ENCODE measurements around the gene SEZ6. TPM values are rescaled to one million over a fixed set of nuclear protein-coding genes. Genes with fewer than 3 reads are reported as not detected.

Gene SEZ6
- total RNA-seq, 4 donors from 2014 or later = not detected

DNA sequence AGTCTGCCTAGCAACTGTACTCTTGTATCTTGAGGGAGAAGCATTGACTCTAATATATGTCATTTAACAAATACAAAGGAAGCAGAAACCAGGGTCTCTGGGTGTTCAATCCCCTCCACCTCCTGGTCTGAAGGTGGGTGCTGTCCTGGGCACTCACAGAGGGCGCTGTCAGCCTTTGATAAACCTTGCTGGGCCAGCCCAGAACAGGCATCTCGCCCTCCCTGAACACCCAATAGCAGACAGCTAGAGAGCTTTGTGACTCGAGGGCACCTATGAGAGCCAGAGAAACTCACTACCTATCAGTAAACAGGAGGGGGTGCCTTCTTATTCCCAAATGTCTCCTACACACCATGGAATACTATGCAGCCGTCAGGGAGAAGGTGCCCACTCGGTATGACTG lies 30.8 kb upstream of the SEZ6 start:
- no peaks in the 10 kb centered on the region for H3K27me3 ChIP-seq
- 74 to 87% methylated on average over 5 of the region's 5 CpGs for WGBS, 2 donors
- H3K4me1 ChIP-seq = no peaks in the 10 kb centered on the region
- intact Hi-C loops (cut with DNase I) = no loop called here
- no peak overlapping the region for H3K27ac ChIP-seq
- no peaks in the 10 kb centered on the region for H3K36me3 ChIP-seq
- DNase-seq = no peak
- no peak for TF ChIP-seq POLR2A (IDR thresholded peaks at IDR 0.05)
- H3K4me3 ChIP-seq (replicated peaks in 1 of 3) = no peak overlapping the region
- no peaks in the 10 kb centered on the region for H3K9me3 ChIP-seq

DNA sequence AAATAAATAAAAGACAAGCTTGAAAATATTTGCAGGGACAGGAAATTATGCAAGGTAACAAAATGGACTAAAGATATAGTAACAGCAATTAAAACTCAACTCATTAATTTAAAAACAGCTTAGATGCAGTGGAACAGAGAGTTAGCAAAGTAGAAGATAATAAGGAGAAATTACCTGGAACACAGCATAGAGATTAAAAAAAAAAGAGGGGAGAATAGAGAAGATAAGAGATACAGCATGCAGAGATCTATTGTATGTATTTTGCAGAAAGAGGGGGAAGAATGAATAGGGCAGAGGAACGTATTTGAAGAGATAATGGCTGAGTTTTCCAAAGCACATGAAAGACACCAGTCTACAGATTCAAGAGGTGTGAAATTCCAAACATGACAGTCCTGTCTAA lies 28.7 kb upstream of the SEZ6 start:
- 47 to 60% methylated on average over 1 of the region's 1 CpG for WGBS, 2 donors
- Histone ChIP-seq H3K4me3 (replicated peaks in 1 of 3) (no peak overlapping the region), H3K27ac (no peak overlapping the region), H3K9me3 (no peaks in the 10 kb centered on the region), H3K4me1 (no peaks in the 10 kb centered on the region), H3K36me3 (no peaks in the 10 kb centered on the region), H3K27me3 (no peaks in the 10 kb centered on the region)
- DNase-seq = no peak
- intact Hi-C loops (cut with DNase I) = no loop called here
- TF ChIP-seq POLR2A (IDR thresholded peaks at IDR 0.05) = no peak
- TF ChIP-seq, protein P1, sequence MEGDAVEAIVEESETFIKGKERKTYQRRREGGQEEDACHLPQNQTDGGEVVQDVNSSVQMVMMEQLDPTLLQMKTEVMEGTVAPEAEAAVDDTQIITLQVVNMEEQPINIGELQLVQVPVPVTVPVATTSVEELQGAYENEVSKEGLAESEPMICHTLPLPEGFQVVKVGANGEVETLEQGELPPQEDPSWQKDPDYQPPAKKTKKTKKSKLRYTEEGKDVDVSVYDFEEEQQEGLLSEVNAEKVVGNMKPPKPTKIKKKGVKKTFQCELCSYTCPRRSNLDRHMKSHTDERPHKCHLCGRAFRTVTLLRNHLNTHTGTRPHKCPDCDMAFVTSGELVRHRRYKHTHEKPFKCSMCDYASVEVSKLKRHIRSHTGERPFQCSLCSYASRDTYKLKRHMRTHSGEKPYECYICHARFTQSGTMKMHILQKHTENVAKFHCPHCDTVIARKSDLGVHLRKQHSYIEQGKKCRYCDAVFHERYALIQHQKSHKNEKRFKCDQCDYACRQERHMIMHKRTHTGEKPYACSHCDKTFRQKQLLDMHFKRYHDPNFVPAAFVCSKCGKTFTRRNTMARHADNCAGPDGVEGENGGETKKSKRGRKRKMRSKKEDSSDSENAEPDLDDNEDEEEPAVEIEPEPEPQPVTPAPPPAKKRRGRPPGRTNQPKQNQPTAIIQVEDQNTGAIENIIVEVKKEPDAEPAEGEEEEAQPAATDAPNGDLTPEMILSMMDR (IDR thresholded peaks at IDR 0.05) = no peak

DNA sequence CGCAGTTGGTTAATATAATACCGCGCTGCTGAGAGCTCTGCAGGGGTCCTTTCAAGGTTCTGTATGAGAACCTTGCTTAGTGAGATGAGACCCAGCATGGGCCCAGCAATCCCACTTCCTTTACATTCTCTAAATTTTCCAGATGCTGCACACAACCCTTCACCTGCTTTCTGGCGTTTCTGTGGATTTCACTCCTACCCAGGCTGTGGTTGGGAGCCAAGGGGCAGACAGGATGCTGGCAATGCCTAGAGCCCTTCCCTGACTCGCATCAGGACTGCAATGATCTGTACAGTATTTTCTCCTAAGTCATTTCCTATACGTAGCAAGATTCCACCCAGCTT lies 27.0 kb upstream of the SEZ6 start:
- Histone ChIP-seq H3K9me3 (no peaks in the 10 kb centered on the region), H3K36me3 (no peaks in the 10 kb centered on the region), H3K4me3 (replicated peaks in 1 of 3) (no peak overlapping the region), H3K27ac (no peak overlapping the region), H3K27me3 (no peaks in the 10 kb centered on the region), H3K4me1 (no peaks in the 10 kb centered on the region)
- TF ChIP-seq POLR2A (IDR thresholded peaks at IDR 0.05) = no peak
- TF ChIP-seq, protein P1 (IDR thresholded peaks at IDR 0.05) = no peak
- WGBS, 2 donors = 19 to 26% methylated on average over 5 to 6 of the region's 6 CpGs
- intact Hi-C loops (cut with DNase I) = no loop called here
- DNase-seq = no peak

DNA sequence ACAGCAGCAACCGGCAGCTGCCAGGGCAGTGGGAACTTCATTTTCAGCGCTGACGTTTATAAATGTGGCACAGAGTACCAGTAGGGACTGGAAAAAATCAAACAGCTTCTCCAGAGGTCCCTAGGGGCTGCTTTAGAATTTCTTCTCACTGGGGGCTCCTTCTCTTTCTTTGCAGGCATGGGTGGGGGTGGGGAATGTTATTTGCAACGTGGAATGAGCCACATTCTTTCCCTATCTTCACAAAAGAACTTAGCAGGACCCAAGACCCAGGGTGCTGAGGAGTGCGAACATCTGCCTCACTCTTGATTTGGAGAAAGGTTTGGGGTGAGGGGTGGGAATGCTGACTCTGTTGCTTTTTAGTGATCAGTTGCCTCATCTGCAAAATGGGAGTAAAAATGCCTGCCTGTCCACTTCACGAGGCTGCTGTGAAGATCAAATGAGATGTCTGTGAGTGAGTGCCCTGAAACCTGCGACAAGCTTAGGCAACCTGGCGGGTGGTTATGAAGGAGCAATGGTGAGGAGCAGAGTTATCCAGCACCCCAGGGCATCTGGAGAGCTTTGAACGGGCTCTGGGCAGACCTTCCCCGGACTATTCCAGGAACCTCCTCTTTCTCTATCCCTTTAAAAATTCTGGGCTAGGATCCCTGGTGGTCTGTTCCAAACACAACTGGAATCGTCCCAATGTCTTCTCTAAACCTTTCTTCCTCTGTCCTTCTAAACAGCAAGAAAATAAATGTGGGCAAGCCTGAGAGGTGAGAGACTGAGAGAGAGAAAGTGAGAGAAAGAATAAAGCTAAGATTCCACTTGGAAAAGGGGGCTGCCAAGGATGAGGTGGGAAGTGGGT lies 26.4 kb upstream of the SEZ6 start:
- Histone ChIP-seq H3K4me1 (no peaks in the 10 kb centered on the region), H3K4me3 (replicated peaks in 1 of 3) (no peak overlapping the region), H3K27ac (no peak overlapping the region), H3K36me3 (no peaks in the 10 kb centered on the region), H3K9me3 (no peaks in the 10 kb centered on the region), H3K27me3 (no peaks in the 10 kb centered on the region)
- WGBS, 2 donors = 23 to 25% methylated on average over 11 of the region's 11 CpGs
- no peak for DNase-seq
- intact Hi-C loops (cut with DNase I) = no loop called here
- TF ChIP-seq, protein P1 (IDR thresholded peaks at IDR 0.05) = no peak
- no peak for TF ChIP-seq POLR2A (IDR thresholded peaks at IDR 0.05)

DNA sequence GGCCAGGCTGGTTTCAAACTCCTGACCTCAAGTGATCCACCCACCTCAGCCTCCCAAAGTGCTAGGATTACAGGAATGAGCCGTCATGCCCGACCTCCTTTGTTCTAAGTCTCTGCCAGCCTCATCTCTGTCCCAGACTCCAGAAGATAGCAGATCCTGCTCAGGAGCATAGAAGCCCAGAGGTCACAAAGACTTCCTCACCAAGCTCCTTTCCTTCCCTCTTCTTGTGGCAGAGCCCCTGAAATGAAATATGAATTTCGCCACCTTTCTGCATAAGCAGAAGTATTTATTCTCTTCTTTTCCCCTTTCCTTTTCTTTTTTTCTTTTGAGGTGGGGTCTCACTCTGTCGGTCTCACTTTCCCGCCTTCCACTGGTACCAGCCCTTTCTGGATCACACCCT lies 25.7 kb upstream of the SEZ6 start:
- TF ChIP-seq, protein P1 (IDR thresholded peaks at IDR 0.05) = no peak
- no peak for TF ChIP-seq POLR2A (IDR thresholded peaks at IDR 0.05)
- intact Hi-C loops (cut with DNase I) = no loop called here
- H3K9me3 ChIP-seq = no peaks in the 10 kb centered on the region
- no peaks in the 10 kb centered on the region for H3K4me1 ChIP-seq
- H3K36me3 ChIP-seq = no peaks in the 10 kb centered on the region
- no peak overlapping the region for H3K4me3 ChIP-seq (replicated peaks in 1 of 3)
- H3K27me3 ChIP-seq = no peaks in the 10 kb centered on the region
- WGBS, 2 donors = 43 to 52% methylated on average over 5 of the region's 5 CpGs
- H3K27ac ChIP-seq = no peak overlapping the region
- DNase-seq = no peak
